DMS153 treated with DMSO at 0.1 percent for 48 hours (cell line): ENCODE measurements around the gene DPYD.
"Not testable (repeated sequence)": the region's sequence is repeated elsewhere in the genome, so short reads cannot be mapped to it uniquely, and the experiment has no call there.

Experiments
- DNase-seq: peaks from one replicate; lab custom pipeline; 2025; ENCODE audit not compliant: unreplicated experiment; lab: John Stamatoyannopoulos, UW

The DPYD gene

GRCh38 chr1:97379387-97380075, 541.3 kb downstream of the DPYD start:
- DNase-seq, result no peak

GRCh38 chr1:97378596-97378995, 542.2 kb downstream of the DPYD start:
- no peak for DNase-seq

- no peak for DNase-seq
Observed at GRCh38 chr1:97377432-97378034, 543.3 kb downstream of the DPYD start.

- no peak for DNase-seq
Observed at GRCh38 chr1:97373000-97373399, 547.8 kb downstream of the DPYD start.

- DNase-seq, result no peak
Observed at GRCh38 chr1:97372531-97372930, 548.3 kb downstream of the DPYD start.

GRCh38 chr1:97368296-97368695, 552.5 kb downstream of the DPYD start:
- DNase-seq, result no peak

- no peak for DNase-seq
Observed at GRCh38 chr1:97366984-97367383, 553.9 kb downstream of the DPYD start.

- no peak for DNase-seq
Observed at GRCh38 chr1:97365026-97365425, 555.8 kb downstream of the DPYD start.

- DNase-seq, result no peak
Observed at GRCh38 chr1:97364086-97364485, 556.7 kb downstream of the DPYD start.

- no peak for DNase-seq
Observed at GRCh38 chr1:97356309-97356708, 564.5 kb downstream of the DPYD start.

- no peak for DNase-seq
Observed at GRCh38 chr1:97352936-97353382, 567.9 kb downstream of the DPYD start.

GRCh38 chr1:97351846-97352245, 569.0 kb downstream of the DPYD start:
- DNase-seq, result no peak

- no peak for DNase-seq
Observed at GRCh38 chr1:97350662-97351061, 570.2 kb downstream of the DPYD start.

GRCh38 chr1:97350241-97350640, 570.6 kb downstream of the DPYD start:
- no peak for DNase-seq

GRCh38 chr1:97349794-97350193, 571.0 kb downstream of the DPYD start:
- DNase-seq, result not testable (repeated sequence)

GRCh38 chr1:97348599-97349265, 572.1 kb downstream of the DPYD start:
- DNase-seq, result no peak

- no peak for DNase-seq
Observed at GRCh38 chr1:97340951-97341350, 579.9 kb downstream of the DPYD start.

- DNase-seq, result no peak
Observed at GRCh38 chr1:97338347-97338746, 582.5 kb downstream of the DPYD start.

GRCh38 chr1:97337250-97338030, 583.4 kb downstream of the DPYD start:
- DNase-seq, result no peak

GRCh38 chr1:97334454-97334853, 586.4 kb downstream of the DPYD start:
- DNase-seq, result no peak

GRCh38 chr1:97332716-97333115, 588.1 kb downstream of the DPYD start:
- no peak for DNase-seq

GRCh38 chr1:97331165-97331564, 589.7 kb downstream of the DPYD start:
- no peak for DNase-seq
